RPMI8226 (cell line): ENCODE results near the gene MST1R.
"Not testable (repeated sequence)": the region's sequence is repeated elsewhere in the genome, so short reads cannot be mapped to it uniquely, and the experiment has no call there.

ENCODE experiments used
- DNase-seq: peaks from one replicate; pipeline ENCODE4 v3.0.0-alpha.2; 2015

The MST1R gene

GRCh38 chr3:49903451-49904424, at the start of gene MST1R:
Gene MST1R, minus strand, starts transcription at chr3:49903873. Its CDS starts 264 bp downstream, at chr3:49903609.
- DNase-seq: peak; percentile 87

GRCh38 chr3:49952924-49953323, 49.3 kb upstream of the MST1R start:
- DNase-seq: no peak

GRCh38 chr3:49942651-49943050, 39.0 kb upstream of the MST1R start:
- DNase-seq: no peak

GRCh38 chr3:49940667-49941249, 37.1 kb upstream of the MST1R start:
- no peak for DNase-seq

- peak; percentile 98 for DNase-seq
Measured at GRCh38 chr3:49939858-49940666, 36.4 kb upstream of the MST1R start, which contains the start of gene RBM6. Gene RBM6, plus strand, starts transcription at chr3:49940150. Its CDS starts 22,492 bp downstream, at chr3:49962642.

GRCh38 chr3:49937090-49937489, 33.4 kb upstream of the MST1R start:
- DNase-seq: peak; percentile 70

GRCh38 chr3:49932281-49932680, 28.6 kb upstream of the MST1R start:
- DNase-seq: not testable (repeated sequence)

GRCh38 chr3:49930922-49931321, 27.2 kb upstream of the MST1R start:
- peak; percentile 64 for DNase-seq

- DNase-seq: no peak
Measured at GRCh38 chr3:49930168-49930690, 26.6 kb upstream of the MST1R start.

GRCh38 chr3:49929291-49930167, 25.9 kb upstream of the MST1R start, which contains the start of gene MON1A:
Gene MON1A, minus strand, starts transcription at chr3:49929811. Its CDS starts 16,465 bp downstream, at chr3:49913346.
- DNase-seq: peak; percentile 90

GRCh38 chr3:49928481-49929017, 24.9 kb upstream of the MST1R start:
- DNase-seq: no peak

- no peak for DNase-seq
Measured at GRCh38 chr3:49927798-49928197, 24.1 kb upstream of the MST1R start.

- no peak for DNase-seq
Measured at GRCh38 chr3:49926117-49926728, 22.6 kb upstream of the MST1R start.

GRCh38 chr3:49925485-49925884, 21.8 kb upstream of the MST1R start:
- DNase-seq: no peak

GRCh38 chr3:49924683-49925082, 21.0 kb upstream of the MST1R start:
- no peak for DNase-seq

- DNase-seq: not testable (repeated sequence)
Measured at GRCh38 chr3:49917806-49918590, 14.3 kb upstream of the MST1R start.

- no peak for DNase-seq
Measured at GRCh38 chr3:49916686-49917085, 13.0 kb upstream of the MST1R start.

GRCh38 chr3:49914906-49915305, 11.2 kb upstream of the MST1R start:
- no peak for DNase-seq

- DNase-seq: no peak
Measured at GRCh38 chr3:49912881-49913281, 9.2 kb upstream of the MST1R start.

- no peak for DNase-seq
Measured at GRCh38 chr3:49911611-49912010, 7.9 kb upstream of the MST1R start.
